Measurements from ENCODE around the gene ART4.

The ART4 gene, protein sequence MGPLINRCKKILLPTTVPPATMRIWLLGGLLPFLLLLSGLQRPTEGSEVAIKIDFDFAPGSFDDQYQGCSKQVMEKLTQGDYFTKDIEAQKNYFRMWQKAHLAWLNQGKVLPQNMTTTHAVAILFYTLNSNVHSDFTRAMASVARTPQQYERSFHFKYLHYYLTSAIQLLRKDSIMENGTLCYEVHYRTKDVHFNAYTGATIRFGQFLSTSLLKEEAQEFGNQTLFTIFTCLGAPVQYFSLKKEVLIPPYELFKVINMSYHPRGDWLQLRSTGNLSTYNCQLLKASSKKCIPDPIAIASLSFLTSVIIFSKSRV

GRCh38 chr12:14843425-14843887 is at the start of gene ART4:
TSS of gene ART4 (minus strand) at chr12:14843526. CDS start at chr12:14843113, 413 bp downstream.
- DNase-seq (ENCODE audit: low spot score) = no peak

DNA sequence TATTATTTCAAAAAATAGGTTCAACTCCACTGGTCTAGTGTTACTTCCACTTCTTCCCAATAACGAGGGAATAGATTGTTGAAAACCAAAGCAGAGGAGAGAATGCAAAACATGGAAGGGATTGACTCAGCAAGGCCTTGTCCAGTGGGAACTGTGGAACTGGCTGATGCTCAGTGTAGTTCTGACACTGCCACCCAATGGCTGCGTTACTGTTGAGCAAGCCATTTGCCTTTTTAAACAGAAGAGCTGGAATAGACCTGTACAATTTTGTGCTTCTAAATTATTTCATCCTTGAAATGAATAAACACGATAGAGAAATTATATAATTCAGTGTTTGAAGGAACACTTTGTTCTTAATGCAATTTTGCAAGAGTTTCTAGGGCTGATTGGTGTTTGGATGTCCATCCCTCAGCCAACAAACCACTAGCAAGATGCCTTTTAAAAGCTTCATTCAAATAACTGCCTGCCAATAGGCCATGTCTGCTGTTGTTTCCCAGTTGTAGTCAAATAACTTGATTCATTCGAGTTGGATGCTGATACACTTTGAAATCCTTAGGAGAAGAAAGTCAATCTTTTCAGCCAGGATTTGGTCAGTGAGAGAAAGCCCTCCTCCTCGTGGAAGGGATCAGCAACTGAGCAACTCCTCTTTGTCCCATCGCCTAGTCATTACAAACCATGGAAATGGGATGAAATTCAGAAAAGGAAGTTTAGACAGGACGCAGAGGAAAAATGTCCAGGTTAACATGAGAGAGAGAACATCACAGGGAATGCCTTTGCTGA is 49.6 kb upstream of the ART4 start:
- DNase-seq (ENCODE audit: low spot score) = no peak

GRCh38 chr12:14890701-14891100 is 47.4 kb upstream of the ART4 start:
- no peak for DNase-seq (ENCODE audit: low spot score)

- DNase-seq (ENCODE audit: low spot score) = no peak
Measured at GRCh38 chr12:14886271-14886670, 42.9 kb upstream of the ART4 start.

DNA sequence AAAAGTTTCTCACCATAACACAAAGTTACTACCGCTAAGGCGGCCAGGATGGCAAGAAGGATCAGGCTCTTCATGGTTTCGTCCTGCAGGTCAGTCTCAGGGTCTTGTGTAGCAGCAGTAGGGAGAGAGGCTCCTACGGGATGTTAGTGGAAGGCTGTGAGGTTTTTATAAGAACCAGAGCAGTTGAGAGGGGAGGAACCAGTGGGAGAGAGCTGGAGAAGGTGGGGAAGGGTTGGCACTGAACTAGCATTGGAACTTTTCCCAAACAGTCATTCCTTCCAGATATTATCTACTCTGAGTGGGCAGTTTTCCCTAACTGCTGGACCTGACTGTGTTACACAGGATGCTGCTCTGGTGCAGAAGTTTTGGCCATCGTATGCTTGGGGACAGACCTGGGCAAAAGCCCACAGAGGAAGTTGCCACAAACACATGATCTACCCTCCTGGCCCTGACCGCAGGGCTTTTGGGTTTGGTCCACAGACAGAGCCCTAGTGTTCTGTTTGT is 42.4 kb upstream of the ART4 start, which contains the start of gene MGP:
Gene MGP (minus strand): TSS at position 137 of the 504 bp plus-strand sequence. CDS start 63 bp downstream, at position 74.
- DNase-seq (ENCODE audit: low spot score) = no peak

- DNase-seq (ENCODE audit: low spot score) = peak; percentile 41
Measured at GRCh38 chr12:14884458-14884878, 41.1 kb upstream of the ART4 start.

- DNase-seq (ENCODE audit: low spot score) = no peak
Measured at GRCh38 chr12:14883686-14884085, 40.4 kb upstream of the ART4 start.

- no peak for DNase-seq (ENCODE audit: low spot score)
Measured at GRCh38 chr12:14880890-14881453, 37.6 kb upstream of the ART4 start.

DNA sequence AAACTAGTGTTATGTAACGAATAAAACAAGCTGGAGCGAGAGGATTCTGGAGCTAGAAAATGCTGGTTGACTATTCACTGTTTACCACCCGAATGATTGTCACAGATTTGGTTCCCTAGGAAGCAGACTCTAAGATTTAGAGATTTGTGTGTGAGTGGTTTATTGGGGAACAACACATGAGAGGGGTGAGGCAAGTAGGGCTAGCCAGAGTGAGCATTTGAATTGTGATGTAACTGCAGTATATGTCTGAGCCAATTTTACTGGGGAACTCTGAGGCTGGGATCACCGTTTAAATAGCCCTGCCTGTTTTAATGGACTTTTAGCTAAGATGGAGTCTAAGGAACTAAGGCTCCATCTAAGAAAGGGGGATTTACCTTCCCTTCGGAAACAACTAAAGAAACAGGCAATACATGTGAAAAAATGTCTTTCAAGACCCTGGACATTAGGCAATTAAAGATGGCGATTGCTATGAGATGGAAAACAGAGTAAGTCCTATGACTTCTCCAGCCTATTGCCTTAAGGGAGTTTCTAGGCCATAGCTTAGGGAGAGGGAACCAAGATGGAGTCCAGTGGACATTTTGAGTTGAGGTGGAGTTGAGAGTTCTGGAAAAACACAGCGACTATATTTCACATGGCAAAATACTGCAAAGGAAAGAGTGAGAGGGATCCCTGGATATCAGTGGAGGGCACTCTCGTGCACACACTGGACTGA is 36.1 kb upstream of the ART4 start:
- no peak for DNase-seq (ENCODE audit: low spot score)

- no peak for DNase-seq (ENCODE audit: low spot score)
Measured at GRCh38 chr12:14878488-14878887, 35.2 kb upstream of the ART4 start.

- no peak for DNase-seq (ENCODE audit: low spot score)
Measured at GRCh38 chr12:14876833-14877232, 33.5 kb upstream of the ART4 start.

DNA sequence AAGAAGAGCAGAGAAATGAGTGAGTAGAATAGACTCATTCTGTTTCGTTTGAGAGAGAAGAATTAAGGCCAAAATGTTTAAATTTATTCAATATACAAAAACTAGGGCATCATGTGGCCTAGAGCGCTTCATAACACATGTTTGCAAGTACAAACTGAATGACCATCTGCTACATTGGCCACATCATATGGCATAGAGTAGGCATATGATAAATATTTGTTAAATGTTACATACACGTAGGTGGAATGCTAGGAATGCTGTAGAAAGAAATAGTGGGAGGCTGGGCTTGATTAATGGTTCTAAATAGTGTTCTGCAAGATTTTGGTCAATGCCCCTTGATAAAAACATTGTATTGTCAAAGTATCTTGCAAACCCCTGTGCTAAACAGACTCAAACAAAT is 31.6 kb upstream of the ART4 start:
- DNase-seq (ENCODE audit: low spot score) = no peak

GRCh38 chr12:14873440-14874185 is 30.3 kb upstream of the ART4 start:
- no peak for DNase-seq (ENCODE audit: low spot score)

DNA sequence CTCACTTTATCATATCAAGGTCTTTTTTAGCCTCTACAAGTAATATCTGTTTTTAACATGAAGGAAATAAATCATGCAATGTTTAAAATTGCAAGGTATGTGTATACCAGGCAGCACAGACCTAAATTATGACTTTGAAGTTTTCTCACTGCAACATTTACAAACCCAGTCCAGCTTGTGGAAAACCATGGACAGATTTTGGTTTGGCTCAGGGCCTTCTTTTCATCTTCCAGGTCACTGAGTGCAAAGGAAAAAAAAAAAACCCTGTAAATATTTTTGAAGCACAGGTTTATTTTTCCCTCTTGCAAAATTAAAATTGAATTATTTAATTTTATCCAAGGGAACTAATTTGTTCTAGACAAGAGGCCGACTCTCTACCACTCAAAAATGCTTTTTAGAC is 28.6 kb upstream of the ART4 start:
- no peak for DNase-seq (ENCODE audit: low spot score)

- DNase-seq (ENCODE audit: low spot score) = no peak
Measured at GRCh38 chr12:14871247-14871646, 27.9 kb upstream of the ART4 start.

DNA sequence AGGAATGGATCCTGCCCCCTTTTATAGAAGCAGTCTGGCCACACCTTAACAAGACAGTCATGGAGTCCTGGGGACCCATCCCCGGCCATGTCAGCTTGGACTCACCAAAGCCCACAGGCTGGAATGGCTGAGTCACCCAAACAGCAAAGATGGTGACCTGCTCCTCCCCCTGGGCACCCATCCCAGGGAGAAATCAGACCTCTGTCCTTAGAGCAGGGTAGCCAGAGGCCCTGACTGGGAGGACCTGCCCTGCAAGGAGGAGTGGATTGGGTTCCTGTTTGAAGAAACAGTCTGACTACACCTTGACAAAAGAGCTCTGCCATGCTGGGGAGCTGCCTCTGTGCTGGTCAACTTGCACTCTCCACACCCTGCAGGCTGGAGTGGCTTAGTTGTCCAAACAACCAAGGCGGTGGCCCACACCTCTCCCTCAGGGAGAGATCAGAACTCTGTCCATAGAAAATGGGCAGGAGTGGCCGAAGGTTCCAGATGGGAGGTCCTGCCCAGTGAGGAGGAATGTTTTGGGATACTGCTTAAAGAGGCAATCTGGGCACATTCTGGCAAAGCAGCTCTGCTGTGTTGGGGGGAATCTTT is 25.7 kb upstream of the ART4 start:
- no peak for DNase-seq (ENCODE audit: low spot score)

DNA sequence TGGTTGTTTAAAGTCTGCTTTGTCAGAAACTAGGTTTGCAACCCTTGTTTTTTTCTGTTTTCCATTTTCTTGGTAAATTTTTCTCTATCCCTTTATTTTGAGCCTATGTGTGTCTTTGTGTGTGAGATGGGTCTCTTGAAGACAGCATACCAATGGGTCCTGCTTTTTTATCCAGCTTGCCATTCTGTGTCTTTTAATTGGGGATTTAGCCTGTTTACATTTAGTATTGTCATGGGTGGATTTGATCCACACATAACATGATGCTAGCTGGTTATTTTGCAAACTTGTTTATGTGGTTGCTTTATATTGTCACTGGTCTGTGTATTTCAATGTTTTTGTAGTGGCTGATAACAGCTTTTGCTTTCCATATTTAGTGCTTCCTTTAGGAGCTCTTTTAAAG is 17.2 kb upstream of the ART4 start:
- DNase-seq (ENCODE audit: low spot score) = no peak

- no peak for DNase-seq (ENCODE audit: low spot score)
Measured at GRCh38 chr12:14858513-14858912, 15.2 kb upstream of the ART4 start.

GRCh38 chr12:14854586-14855183 is 11.4 kb upstream of the ART4 start:
- peak; percentile 44 for DNase-seq (ENCODE audit: low spot score)

DNA sequence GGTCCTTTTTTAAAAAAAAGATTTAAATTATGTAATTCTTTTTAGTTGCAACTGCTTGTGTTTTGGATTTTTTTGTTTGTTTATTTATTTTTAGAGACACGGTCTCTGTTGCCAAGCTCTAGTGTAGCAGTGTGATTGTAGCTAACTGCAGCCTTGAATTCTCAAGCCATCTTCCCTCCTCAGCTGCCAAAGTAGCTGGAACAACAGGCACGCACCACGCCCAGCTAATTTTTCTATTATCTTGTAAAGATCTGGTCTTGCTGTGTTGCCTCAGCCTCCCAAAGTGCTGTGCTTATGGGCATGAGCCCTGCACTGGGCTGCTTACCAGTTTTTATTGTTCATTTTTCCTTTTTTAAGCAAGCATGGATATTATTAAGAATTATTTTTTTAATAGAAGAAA is 10.6 kb upstream of the ART4 start:
- no peak for DNase-seq (ENCODE audit: low spot score)

DNA sequence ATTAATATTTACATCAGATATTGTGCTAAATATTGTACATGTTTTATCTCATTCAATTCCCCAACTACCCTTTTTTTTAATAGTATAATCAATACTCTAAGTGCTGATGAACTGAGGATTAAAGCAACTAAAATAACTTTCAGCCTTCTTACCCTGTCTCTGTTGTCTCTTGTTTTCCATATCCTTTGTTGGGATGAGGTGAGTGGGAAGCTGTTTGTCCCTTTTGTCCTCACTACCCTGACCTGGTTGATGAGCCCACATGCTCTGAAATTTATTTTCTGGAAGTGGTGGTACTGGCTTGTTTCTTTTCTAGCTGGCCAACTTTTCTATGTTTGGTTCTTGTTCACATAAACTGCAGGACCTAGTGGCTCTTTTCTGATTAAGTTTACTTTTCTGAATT is 9.6 kb upstream of the ART4 start:
- DNase-seq (ENCODE audit: low spot score) = no peak
